A673 (cell line): ENCODE measurements around the gene PDE11A.

Experiments
- CTCF ChIP-seq: fragments of 300-800, 200-600 bp; sonication (generic); conservative IDR thresholded peaks from 2 replicates; pipeline ENCODE4 v1.5.1; 2017; ENCODE audit warnings: low read depth, mild to moderate bottlenecking, antibody characterized with exemption, low read length, moderate library complexity, mixed read lengths
- EZH2 ChIP-seq: fragments of 200-600 bp; sonication (generic); IDR thresholded peaks from 2 replicates; pipeline ENCODE4 v1.6.1; 2017; ENCODE audit warnings: borderline replicate concordance, low read depth, mild to moderate bottlenecking, mixed read lengths, antibody characterized with exemption, low read length; ENCODE audit not compliant: poor library complexity, severe bottlenecking

GRCh38 chr2:177703159-177703558 lies 369.4 kb downstream of the PDE11A start:
- no peak for TF ChIP-seq CTCF
- TF ChIP-seq EZH2, result no peak
